A549 (cell line): ENCODE data around the gene PSG11. TPM values are rescaled to one million over a fixed set of nuclear protein-coding genes. Genes with fewer than 3 reads are reported as not detected.
"Not testable (repeated sequence)": the region's sequence is repeated elsewhere in the genome, so short reads cannot be mapped to it uniquely, and the experiment has no call there.

Source experiments
- ATAC-seq, 2 experiments: fragments of 200-7000 bp in 1 of 2; fragments of >200 bp in 1 of 2; cut with Nextera tagmentation in 1 of 2; cut with Tn5 transposase in 1 of 2; 3 replicates each; pipeline versions ENCODE4 v1.8.0 to v1.9.1; 2018 to 2020; ENCODE audit warnings: mild to moderate bottlenecking in 1 of 2, moderate library complexity in 1 of 2
- CTCF ChIA-PET: fragments of 300-600 bp; sonication (Branson Sonifier 250); formaldehyde crosslinking; extraction: SDS; loops from one replicate; lab custom pipeline; 2021; ENCODE audit warnings: antibody characterized with exemption, inconsistent platforms; lab: Yijun Ruan, JAX
- POLR2A ChIA-PET: fragments of 350-600 bp; formaldehyde crosslinking; extraction: SDS; loops from one replicate; lab custom pipeline; 2021; ENCODE audit warnings: antibody characterized with exemption, inconsistent platforms; lab: Yijun Ruan, JAX
- DNase-seq, 2 experiments: peaks; one replicate each; pipeline versions ENCODE4 v3.0.0 to v3.0.0-alpha.2; 2011 to 2016; ENCODE audit warnings: low read depth in 1 of 2, low spot score in 1 of 2
- FAIRE-seq: peaks from 2 replicates; lab custom pipeline; 2011; peaks lifted over from hg19 to GRCh38; lab: Jason Lieb, UNC
- H3K27ac ChIP-seq, 2 experiments: fragments of >200 bp; sonication (Bioruptor Twin); formaldehyde crosslinking; 3 replicates each; pipeline ENCODE4 v1.5.1; 2016 to 2017
- H3K4me1 ChIP-seq: fragments of >200 bp; sonication (Bioruptor Twin); formaldehyde crosslinking; 3 replicates; pipeline ENCODE4 v1.6.1; 2016
- H3K4me2 ChIP-seq: fragments of >200 bp; sonication (Bioruptor Twin); formaldehyde crosslinking; 3 replicates; pipeline ENCODE4 v1.6.1; 2016
- H3K4me3 ChIP-seq: fragments of >200 bp; sonication (Bioruptor Twin); formaldehyde crosslinking; 3 replicates; pipeline ENCODE4 v1.5.1; 2016
- H3K9me3 ChIP-seq: fragments of >200 bp; sonication (Bioruptor Twin); formaldehyde crosslinking; 3 replicates; pipeline ENCODE4 v1.6.1; 2016
- BCL3 ChIP-seq: fragments of >200 bp; sonication (Bioruptor Twin); formaldehyde crosslinking; IDR thresholded peaks from 3 replicates; pipeline ENCODE4 v1.6.1; 2016
- CBX8 ChIP-seq: fragments of 200-600 bp; sonication (generic); IDR thresholded peaks from 2 replicates; pipeline ENCODE4 v1.6.1; 2016
- CEBPB ChIP-seq, 2 experiments: fragments of >200 bp in 1 of 2; sonication (Bioruptor Twin) in 1 of 2; formaldehyde crosslinking in 1 of 2; IDR thresholded peaks; 2 replicates each; pipeline ENCODE4 v1.6.1; 2012 to 2016
- EHMT2 ChIP-seq: fragments of 200-600 bp; sonication (generic); IDR thresholded peaks from 2 replicates; pipeline ENCODE4 v1.6.1; 2016; ENCODE audit warnings: antibody characterized with exemption, low read depth, mild to moderate bottlenecking, moderate library complexity
- GATA3 ChIP-seq: IDR thresholded peaks from 2 replicates; pipeline ENCODE4 v1.6.1; 2012; ENCODE audit warnings: borderline replicate concordance
- MAFK ChIP-seq: fragments of 450-650 bp; IDR thresholded peaks from 2 replicates; pipeline ENCODE4 v1.6.1; 2014; ENCODE audit not compliant: partially characterized antibody
- MAX ChIP-seq: IDR thresholded peaks from 2 replicates; pipeline ENCODE4 v1.6.1; 2012
- MAZ ChIP-seq: fragments of 150-350 bp; IDR thresholded peaks from 2 replicates; pipeline ENCODE4 v1.6.1; 2014; ENCODE audit warnings: antibody characterized with exemption, low read depth, low read length, borderline replicate concordance
- POLR2A ChIP-seq: IDR thresholded peaks from 2 replicates; pipeline ENCODE4 v1.6.1; 2012; ENCODE audit warnings: mild to moderate bottlenecking, low read length
- RAD21 ChIP-seq, 2 experiments: fragments of >200 bp in 1 of 2; sonication (Bioruptor Twin) in 1 of 2; formaldehyde crosslinking in 1 of 2; IDR thresholded peaks in 1 of 2; conservative IDR thresholded peaks in 1 of 2; 2 replicates in 1 of 2; 3 replicates in 1 of 2; pipeline ENCODE4 v1.6.1; 2012 to 2018; ENCODE audit warnings: inconsistent platforms in 1 of 2
- RCOR1 ChIP-seq: fragments of 150-350 bp; IDR thresholded peaks from 2 replicates; pipeline ENCODE4 v1.6.1; 2014; ENCODE audit warnings: antibody characterized with exemption, low read length, low read depth
- RFX5 ChIP-seq: fragments of 450-650 bp; IDR thresholded peaks from 2 replicates; pipeline ENCODE4 v1.7.1; 2014; ENCODE audit warnings: antibody characterized with exemption, mild to moderate bottlenecking, moderate library complexity
- RNF2 ChIP-seq: fragments of 200-600 bp; sonication (generic); IDR thresholded peaks from 2 replicates; pipeline ENCODE4 v1.6.1; 2016; ENCODE audit warnings: low read depth, mild to moderate bottlenecking, antibody characterized with exemption, moderate library complexity, borderline replicate concordance
- SMC3 ChIP-seq: fragments of >200 bp; sonication (Bioruptor Twin); formaldehyde crosslinking; IDR thresholded peaks from 3 replicates; pipeline ENCODE4 v1.6.1; 2018; ENCODE audit warnings: inconsistent platforms
- USF2 ChIP-seq: fragments of 450-650 bp; IDR thresholded peaks from 2 replicates; pipeline ENCODE4 v1.6.1; 2014; ENCODE audit warnings: antibody characterized with exemption
- ZC3H11A ChIP-seq: fragments of 450-650 bp; IDR thresholded peaks from 2 replicates; pipeline ENCODE4 v1.6.1; 2014; ENCODE audit warnings: antibody characterized with exemption, mild to moderate bottlenecking
- WGBS: methylation state at CpG from one replicate; pipeline ENCODE4 v1.1.6; 2017; ENCODE audit errors: missing lambda C conversion rate; 5-methylcytosine and 5-hydroxymethylcytosine counted together
- polyA plus RNA-seq, 4 experiments: library from polyadenylated mRNA; depleted of rRNA in 3 of 4; stranded (reverse); fragments of >200 nt; fragmentation: RNase III in 1 of 4; extraction: RNeasy Plus Mini Kit Qiagen cat#74134 plus additional on column Dnase treatment in 1 of 4; gene quantifications; 2 replicates in 3 of 4; 3 replicates in 1 of 4; pipeline ENCODE4 v1.2.3, GENCODE V29; 2011 to 2017

The PSG11 gene
- polyA plus RNA-seq, 2 of the 4 experiments (the other 2 are of a cell fraction): not detected

GRCh38 chr19:43002948-43003347, 23.3 kb downstream of the PSG11 start:
- WGBS: 5% methylated on average over 2 of the region's 2 CpGs
- H3K9me3 ChIP-seq, DNase-seq, H3K4me3 ChIP-seq, ATAC-seq, POLR2A ChIA-PET, CTCF ChIA-PET: not testable (repeated sequence)
- TF ChIP-seq GATA3: peak; percentile 45; the same call in 1 of the 2 replicates
- peaks cover 27% of the 10 kb centered on the region for H3K4me1 ChIP-seq
- FAIRE-seq: peak; percentile 28
- H3K4me2 ChIP-seq: peak overlapping the region; percentile 42
- peak overlapping the region; percentile 19 to 47; a peak in 3 of 6 replicates for H3K27ac ChIP-seq

GRCh38 chr19:42996161-42996560, 30.1 kb downstream of the PSG11 start:
- 67% methylated on average over 3 of the region's 3 CpGs for WGBS
- H3K4me3 ChIP-seq, H3K4me1 ChIP-seq, DNase-seq, ATAC-seq, H3K27ac ChIP-seq, FAIRE-seq, H3K4me2 ChIP-seq, H3K9me3 ChIP-seq, POLR2A ChIA-PET: not testable (repeated sequence)
- CTCF ChIA-PET: interaction anchor here (0.6 to 1.4 kb wide), 2 partner anchors 19 to 278 kb away, joined by 3 read pairs; no protein-coding TSS in a partner anchor

- CTCF ChIA-PET, H3K4me3 ChIP-seq, FAIRE-seq, DNase-seq, H3K4me2 ChIP-seq, POLR2A ChIA-PET, H3K9me3 ChIP-seq, ATAC-seq, H3K4me1 ChIP-seq: not testable (repeated sequence)
- H3K27ac ChIP-seq: peak overlapping the region in 1 of 2 experiments; percentile 14; a peak in 1 of 6 replicates
- WGBS: 70% methylated on average over 10 of the region's 10 CpGs
- 0 out of 4 replicates have a peak, but pooled peaks of 1 of the 2 experiments have one; percentile 35 for TF ChIP-seq CEBPB (IDR thresholded peaks at IDR 0.05)
Measured at GRCh38 chr19:42992029-42992604, 34.2 kb downstream of the PSG11 start.

GRCh38 chr19:42989851-42990250, 36.4 kb downstream of the PSG11 start:
- 60% methylated on average over 7 of the region's 7 CpGs for WGBS
- FAIRE-seq (peak; percentile 74), DNase-seq (no peak), ATAC-seq (no peak)
- POLR2A ChIA-PET: no interaction called here
- CTCF ChIA-PET: interaction anchor here (0.6 kb wide), 1 partner anchor 537 kb away, joined by 3 read pairs; no protein-coding TSS in a partner anchor
- no peaks in the 10 kb centered on the region for H3K9me3 ChIP-seq
- H3K4me2 ChIP-seq: no peak overlapping the region
- 0 out of 3 replicates have a peak, but pooled peaks cover 3% of the 10 kb centered on the region for H3K4me1 ChIP-seq
- H3K27ac ChIP-seq: no peak overlapping the region
- TF ChIP-seq USF2 (no peak), CEBPB (IDR thresholded peaks at IDR 0.05) (no peak), SMC3 (no peak)
- H3K4me3 ChIP-seq: no peak overlapping the region

GRCh38 chr19:42989186-42989585, 37.1 kb downstream of the PSG11 start:
- H3K9me3 ChIP-seq, H3K4me3 ChIP-seq, H3K4me2 ChIP-seq, H3K27ac ChIP-seq, CTCF ChIA-PET, H3K4me1 ChIP-seq, POLR2A ChIA-PET, FAIRE-seq, ATAC-seq, DNase-seq: not testable (repeated sequence)
- 49% methylated on average over 4 of the region's 4 CpGs for WGBS

GRCh38 chr19:42988206-42988605, 38.1 kb downstream of the PSG11 start:
- CTCF ChIA-PET, H3K4me3 ChIP-seq, POLR2A ChIA-PET, H3K4me1 ChIP-seq, H3K4me2 ChIP-seq, DNase-seq, ATAC-seq, H3K9me3 ChIP-seq, H3K27ac ChIP-seq: not testable (repeated sequence)
- peak; percentile 77 for TF ChIP-seq MAFK
- FAIRE-seq: peak; percentile 99
- 38% methylated on average over 1 of the region's 1 CpG for WGBS

GRCh38 chr19:42985588-42985987, 40.7 kb downstream of the PSG11 start:
- TF ChIP-seq RNF2: no peak
- TF ChIP-seq MAX: no peak
- TF ChIP-seq BCL3: no peak
- no peak for TF ChIP-seq MAZ
- TF ChIP-seq ZC3H11A: no peak
- no peak for TF ChIP-seq CBX8
- no peak for TF ChIP-seq POLR2A
- TF ChIP-seq RAD21 (conservative IDR thresholded peaks at IDR 0.05 in 1 of 2, IDR thresholded peaks at IDR 0.05 in 1 of 2): no peak
- TF ChIP-seq CEBPB (IDR thresholded peaks at IDR 0.05): no peak
- no peak for TF ChIP-seq RFX5
- TF ChIP-seq RCOR1: no peak
- TF ChIP-seq EHMT2: no peak
- ATAC-seq: no peak
- Histone ChIP-seq H3K4me2 (no peak overlapping the region), H3K4me3 (no peak overlapping the region), H3K4me1 (no peaks in the 10 kb centered on the region; the same call in 2 of the 3 replicates), H3K27ac (no peak overlapping the region), H3K9me3 (no peaks in the 10 kb centered on the region)
- POLR2A ChIA-PET: no interaction called here
- CTCF ChIA-PET: interaction anchor here (1.4 kb wide), 1 partner anchor 291 kb away, joined by 3 read pairs; no protein-coding TSS in a partner anchor
- FAIRE-seq: no peak
- no peak for DNase-seq
- WGBS: 67% methylated on average over 4 of the region's 4 CpGs
